Stimulated activated naive B cell treated with anti-CD40 and anti-IgM and Interleukin-4, amounts not matched to agents 10 μg/mL and 1 μg/mL and 100 μg/mL, for 72 hours (primary cell): ENCODE results near the gene PRKD3.

Source experiments
- ATAC-seq, 2 donors: fragments of 150-1000 bp; cut with Tn5 transposase; replicated peaks; 2 replicates each; pipeline ENCODE4 v1.10.0; 2021; ENCODE audit warnings: moderate library complexity in 1 of 2
- DNase-seq: peaks from one replicate; pipeline ENCODE4 v3.0.0; 2021
- H3K27ac Mint-ChIP-seq: one replicate; pipeline ENCODE4 v1.8.0; 2022; ENCODE audit warnings: mild to moderate bottlenecking, mixed read lengths
- H3K27me3 Mint-ChIP-seq, 2 donors: one replicate each; pipeline ENCODE4 v1.8.0; 2022; ENCODE audit warnings: mixed read lengths in 2 of 2
- H3K36me3 Mint-ChIP-seq, 2 donors: one replicate each; pipeline ENCODE4 v1.8.0; 2022; ENCODE audit warnings: mixed read lengths in 2 of 2, mild to moderate bottlenecking in 1 of 2
- H3K4me1 Mint-ChIP-seq, 2 donors: one replicate each; pipeline ENCODE4 v1.8.0; 2022; ENCODE audit warnings: mixed read lengths in 2 of 2, mild to moderate bottlenecking in 1 of 2
- H3K4me3 Mint-ChIP-seq, 2 donors: one replicate each; pipeline ENCODE4 v1.8.0; 2022; ENCODE audit warnings: mild to moderate bottlenecking in 2 of 2, mixed read lengths in 2 of 2, moderate library complexity in 1 of 2
- H3K9me3 Mint-ChIP-seq, 2 donors: one replicate each; pipeline ENCODE4 v1.8.0; 2022; ENCODE audit warnings: mixed read lengths in 2 of 2, mild to moderate bottlenecking in 1 of 2

The PRKD3 gene

DNA sequence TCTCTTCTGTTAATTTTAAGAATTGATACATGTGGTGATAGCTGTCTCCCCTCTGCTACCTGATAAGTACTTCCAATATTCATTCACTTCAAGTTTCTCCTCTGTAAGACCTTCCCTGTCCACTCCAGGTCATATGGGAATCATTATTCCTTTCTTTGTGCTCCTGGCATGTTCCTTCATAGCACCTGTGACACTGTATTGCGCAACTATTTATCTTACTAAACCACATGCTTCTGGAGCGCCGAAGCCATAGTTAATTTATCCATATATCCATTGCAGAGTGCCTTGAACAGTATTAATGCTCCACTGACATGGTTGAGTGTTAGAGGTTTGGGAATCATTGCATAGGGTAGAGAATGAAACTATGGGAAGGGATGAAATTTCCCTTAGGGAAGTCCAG is 7.9 kb upstream of the PRKD3 start:
- Mint-ChIP-seq H3K4me3 (no peak overlapping the region), H3K27me3 (no peaks in the 10 kb centered on the region), H3K9me3 (no peaks in the 10 kb centered on the region), H3K36me3 (no peaks in the 10 kb centered on the region), H3K27ac (no peak overlapping the region), H3K4me1 (peaks cover 7 to 10% of the 10 kb centered on the region in 2 donors)
- ATAC-seq (no peak), DNase-seq (no peak)

- H3K27ac Mint-ChIP-seq = no peak overlapping the region
- H3K27me3 Mint-ChIP-seq = no peaks in the 10 kb centered on the region
- no peak overlapping the region for H3K4me3 Mint-ChIP-seq
- no peaks in the 10 kb centered on the region for H3K36me3 Mint-ChIP-seq
- DNase-seq = no peak
- peak in 1 of 2 donors; percentile 50 for ATAC-seq
- H3K4me1 Mint-ChIP-seq = peaks cover 11 to 16% of the 10 kb centered on the region in 2 donors
- H3K9me3 Mint-ChIP-seq = no peaks in the 10 kb centered on the region
These were observed 6.0 kb upstream of the PRKD3 start for GRCh38 chr2:37330681-37331080.

- H3K4me1 Mint-ChIP-seq = peaks cover 10 to 22% of the 10 kb centered on the region in 2 donors
- H3K4me3 Mint-ChIP-seq = no peak overlapping the region
- no peaks in the 10 kb centered on the region for H3K9me3 Mint-ChIP-seq
- H3K27ac Mint-ChIP-seq = no peak overlapping the region
- H3K27me3 Mint-ChIP-seq = no peaks in the 10 kb centered on the region
- H3K36me3 Mint-ChIP-seq = no peaks in the 10 kb centered on the region
- DNase-seq = no peak
- no peak for ATAC-seq
These were observed 2.4 kb upstream of the PRKD3 start for GRCh38 chr2:37326866-37327634.

DNA sequence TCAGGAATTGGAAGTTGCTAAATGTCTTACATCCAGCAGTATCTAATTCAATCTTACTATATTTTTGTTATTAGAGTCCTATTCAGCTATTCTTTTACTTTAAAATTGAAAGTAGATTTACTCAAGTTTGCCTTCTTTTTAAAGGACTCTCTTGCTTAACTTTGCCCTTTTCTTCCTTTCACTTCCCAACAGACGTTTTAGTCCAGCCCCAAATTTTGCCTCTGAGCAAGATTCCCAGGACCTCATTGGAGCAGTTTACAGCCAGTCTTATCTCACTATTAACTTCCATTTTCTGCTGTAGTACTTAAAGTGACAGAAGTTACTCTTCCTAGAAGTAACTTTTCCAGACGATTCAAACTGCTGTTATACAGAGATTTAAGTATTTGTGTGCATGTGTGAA is 1.7 kb upstream of the PRKD3 start:
- H3K36me3 Mint-ChIP-seq = peaks cover 0 to 2% of the 10 kb centered on the region in 2 donors
- no peaks in the 10 kb centered on the region for H3K27me3 Mint-ChIP-seq
- H3K4me1 Mint-ChIP-seq = peaks cover 14 to 27% of the 10 kb centered on the region in 2 donors
- no peaks in the 10 kb centered on the region for H3K9me3 Mint-ChIP-seq
- ATAC-seq (no peak), DNase-seq (no peak)
- H3K27ac Mint-ChIP-seq = no peak overlapping the region
- peak overlapping the region in 1 of 2 donors; percentile 49 for H3K4me3 Mint-ChIP-seq

- H3K36me3 Mint-ChIP-seq = peaks cover 0 to 2% of the 10 kb centered on the region in 2 donors
- no peaks in the 10 kb centered on the region for H3K27me3 Mint-ChIP-seq
- peaks cover 16 to 30% of the 10 kb centered on the region in 2 donors for H3K4me1 Mint-ChIP-seq
- peak overlapping the region; percentile 90 for H3K27ac Mint-ChIP-seq
- no peak for ATAC-seq
- H3K9me3 Mint-ChIP-seq = no peaks in the 10 kb centered on the region
- DNase-seq = no peak
- peak overlapping the region; percentile 85 to 90 for H3K4me3 Mint-ChIP-seq
These were observed 1.0 kb upstream of the PRKD3 start for GRCh38 chr2:37325625-37326071.

GRCh38 chr2:37324536-37324785 is 172 bp downstream of the PRKD3 start:
- ATAC-seq = no peak
- Mint-ChIP-seq H3K36me3 (peaks cover 0 to 2% of the 10 kb centered on the region in 2 donors), H3K27me3 (no peaks in the 10 kb centered on the region), H3K9me3 (no peaks in the 10 kb centered on the region), H3K27ac (peak overlapping the region; percentile 83), H3K4me1 (peaks cover 16 to 37% of the 10 kb centered on the region in 2 donors), H3K4me3 (peak overlapping the region; percentile 68 to 90)
- DNase-seq = no peak

DNA sequence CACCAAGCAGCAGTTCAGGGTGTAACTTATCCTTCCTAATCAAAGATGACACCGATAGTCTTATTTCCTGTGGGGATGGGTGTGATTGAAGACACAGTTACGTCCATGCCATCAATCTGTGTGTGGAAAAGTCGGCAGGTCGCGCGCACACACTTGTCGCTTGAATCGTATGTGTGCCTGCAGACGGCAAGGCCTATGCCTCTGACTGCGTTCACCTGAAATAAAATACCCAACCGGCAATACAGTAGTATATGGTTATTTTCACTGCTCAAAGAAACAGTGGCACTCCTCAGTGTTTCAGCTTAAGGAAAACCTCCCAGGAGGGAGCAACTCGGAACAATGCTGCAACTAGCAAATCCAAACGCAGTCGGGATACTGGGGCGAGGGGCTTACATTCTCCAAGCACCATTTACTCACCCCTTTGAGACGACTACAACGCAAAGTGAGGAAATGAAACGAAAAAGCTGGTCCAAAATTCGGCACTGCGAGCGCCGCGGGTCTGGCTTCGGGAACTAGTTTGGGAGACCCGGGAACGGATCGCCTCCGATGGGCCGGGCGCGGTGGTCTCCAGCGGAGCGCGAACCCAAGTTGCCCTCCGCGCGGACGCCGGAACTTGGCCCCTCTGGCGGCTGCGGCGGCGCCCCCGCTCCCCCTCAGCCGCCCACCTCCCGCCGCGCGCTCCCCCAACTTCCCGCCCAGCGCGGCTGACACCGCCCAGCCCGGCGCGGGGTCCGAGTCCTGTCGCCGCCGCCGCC is 675 bp downstream of the PRKD3 start:
- Mint-ChIP-seq H3K36me3 (peaks cover 0 to 2% of the 10 kb centered on the region in 2 donors), H3K9me3 (no peaks in the 10 kb centered on the region), H3K27me3 (no peaks in the 10 kb centered on the region), H3K27ac (peak overlapping the region; percentile 95), H3K4me3 (peak overlapping the region; percentile 90 to 93), H3K4me1 (peaks cover 16 to 40% of the 10 kb centered on the region in 2 donors)
- ATAC-seq (peak; percentile 36 to 48), DNase-seq (peak; percentile 15)

- no peaks in the 10 kb centered on the region for H3K27me3 Mint-ChIP-seq
- no peak for ATAC-seq
- H3K4me1 Mint-ChIP-seq = peaks cover 20 to 47% of the 10 kb centered on the region in 2 donors
These were observed 1.4 kb downstream of the PRKD3 start for GRCh38 chr2:37323176-37323780.

DNA sequence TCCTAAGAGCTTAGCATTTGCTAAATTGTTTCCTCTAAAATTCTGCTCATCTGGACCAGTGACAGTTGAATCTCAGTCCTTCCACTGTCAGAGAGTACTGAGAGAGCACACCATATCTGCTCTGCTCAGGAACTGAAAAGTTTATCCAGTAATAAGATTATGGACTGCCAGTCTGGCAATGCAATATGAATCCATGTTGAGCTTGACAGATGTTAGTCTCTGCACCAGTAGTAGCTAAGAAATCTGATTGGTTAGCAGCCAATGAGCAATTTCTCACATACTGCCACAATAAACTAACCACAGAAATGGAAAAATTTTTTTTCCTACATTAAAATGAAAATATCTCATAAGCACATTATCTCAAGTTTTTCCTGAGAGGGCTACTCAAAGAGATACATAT is 2.3 kb downstream of the PRKD3 start:
- H3K36me3 Mint-ChIP-seq = peaks cover 0 to 2% of the 10 kb centered on the region in 2 donors
- H3K9me3 Mint-ChIP-seq = no peaks in the 10 kb centered on the region
- no peak for ATAC-seq
- no peaks in the 10 kb centered on the region for H3K27me3 Mint-ChIP-seq
- peak overlapping the region; percentile 25 for H3K27ac Mint-ChIP-seq
- peaks cover 28 to 55% of the 10 kb centered on the region in 2 donors for H3K4me1 Mint-ChIP-seq
- H3K4me3 Mint-ChIP-seq = no peak overlapping the region
- no peak for DNase-seq

More at GRCh38 chr2:37323176-37323780, 1.4 kb downstream of the PRKD3 start:
- Mint-ChIP-seq H3K36me3 (peaks cover 0 to 2% of the 10 kb centered on the region in 2 donors), H3K4me3 (peak overlapping the region; percentile 90 to 93), H3K27ac (peak overlapping the region; percentile 95), H3K9me3 (no peaks in the 10 kb centered on the region)
- DNase-seq = no peak

GRCh38 chr2:37321029-37321682 is 3.5 kb downstream of the PRKD3 start:
- H3K36me3 Mint-ChIP-seq = peaks cover 2 to 4% of the 10 kb centered on the region in 2 donors
- no peaks in the 10 kb centered on the region for H3K9me3 Mint-ChIP-seq
- DNase-seq (no peak), ATAC-seq (no peak)
- H3K27ac Mint-ChIP-seq = no peak overlapping the region
- peak overlapping the region in 1 of 2 donors; percentile 42 for H3K4me3 Mint-ChIP-seq
- no peaks in the 10 kb centered on the region for H3K27me3 Mint-ChIP-seq
- peaks cover 26 to 50% of the 10 kb centered on the region in 2 donors for H3K4me1 Mint-ChIP-seq

DNA sequence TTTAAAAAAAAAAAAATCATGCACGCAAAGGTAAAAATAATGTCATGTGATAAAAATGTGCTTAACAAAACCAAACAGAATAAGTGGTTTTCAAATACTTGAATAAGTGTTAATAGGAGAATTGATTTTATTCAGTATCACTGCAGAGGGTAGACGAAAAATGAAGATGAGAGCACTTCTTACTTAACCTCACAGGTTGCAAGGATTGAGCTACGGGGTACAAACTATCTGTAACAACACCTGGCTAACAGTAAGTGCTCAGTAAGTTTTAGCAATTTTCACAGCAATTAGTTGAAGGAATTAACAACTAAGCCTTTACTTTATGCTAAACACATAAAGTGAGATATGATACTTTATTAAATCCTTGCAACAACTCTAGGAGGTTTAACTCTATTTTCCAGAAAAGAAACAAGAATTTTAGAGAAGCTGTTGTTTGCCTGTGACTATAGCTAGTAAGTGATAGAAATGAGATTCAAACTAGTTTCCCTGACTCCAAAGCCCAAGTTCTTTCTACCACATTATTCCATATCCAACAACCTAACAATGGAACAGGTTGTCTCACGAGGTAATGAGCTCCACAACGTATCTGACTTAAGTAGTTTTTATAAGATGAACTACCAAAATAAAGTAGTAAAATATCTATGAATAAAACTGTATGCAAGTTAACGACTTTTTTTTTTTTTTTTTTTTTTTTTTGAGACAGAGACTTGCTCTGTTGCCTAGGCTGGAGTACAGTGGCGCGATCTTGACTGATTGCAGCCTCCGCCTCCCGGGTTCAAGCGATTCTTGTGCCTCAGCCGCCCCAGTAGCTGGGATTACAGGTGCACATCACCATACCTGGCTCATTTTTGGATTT is 4.7 kb downstream of the PRKD3 start:
- Mint-ChIP-seq H3K36me3 (peaks cover 3 to 5% of the 10 kb centered on the region in 2 donors), H3K27ac (no peak overlapping the region), H3K27me3 (no peaks in the 10 kb centered on the region), H3K4me3 (no peak overlapping the region), H3K4me1 (peaks cover 23 to 47% of the 10 kb centered on the region in 2 donors), H3K9me3 (no peaks in the 10 kb centered on the region)
- no peak for ATAC-seq
- no peak for DNase-seq

- Mint-ChIP-seq H3K27me3 (no peaks in the 10 kb centered on the region), H3K9me3 (no peaks in the 10 kb centered on the region), H3K4me1 (peaks cover 28 to 53% of the 10 kb centered on the region in 2 donors), H3K4me3 (peak overlapping the region; percentile 18 to 38), H3K36me3 (peaks cover 5 to 7% of the 10 kb centered on the region in 2 donors), H3K27ac (no peak overlapping the region)
- ATAC-seq (peak; percentile 91), DNase-seq (peak; percentile 5)
These were observed 6.2 kb downstream of the PRKD3 start for GRCh38 chr2:37318401-37318800.

- DNase-seq = no peak
- Mint-ChIP-seq H3K4me1 (peaks cover 31 to 55% of the 10 kb centered on the region in 2 donors), H3K27me3 (no peaks in the 10 kb centered on the region), H3K9me3 (no peaks in the 10 kb centered on the region), H3K27ac (peak overlapping the region; percentile 63), H3K36me3 (peaks cover 5 to 7% of the 10 kb centered on the region in 2 donors), H3K4me3 (peak overlapping the region; percentile 1 to 46)
- peak in 1 of 2 donors; percentile 27 for ATAC-seq
These were observed 6.9 kb downstream of the PRKD3 start for GRCh38 chr2:37317746-37318145.
